Liver (tissue), 9 donors: ENCODE results near the gene ZBTB7B. TPM values are rescaled to one million over a fixed set of nuclear protein-coding genes. Genes with fewer than 3 reads are reported as not detected.

Experiments
- DNase-seq: peaks from one replicate; pipeline ENCODE4 v3.0.0-alpha.2; 2017; ENCODE audit warnings: low spot score
- H3K27ac ChIP-seq, 2 donors: one replicate each; pipeline ENCODE4 v1.7.0; 2013; ENCODE audit warnings: inconsistent platforms in 2 of 2, low read length in 2 of 2, control low read depth in 1 of 2, low read depth in 1 of 2, mild to moderate bottlenecking in 1 of 2
- H3K27me3 ChIP-seq, 4 donors: one replicate each; pipeline versions ENCODE4 v1.6.1 to v1.7.0; 2013; ENCODE audit warnings: low read length in 3 of 4, inconsistent platforms in 1 of 4, mild to moderate bottlenecking in 1 of 4, moderate library complexity in 1 of 4; ENCODE audit not compliant: control insufficient read depth in 4 of 4, insufficient read depth in 4 of 4
- H3K36me3 ChIP-seq, 4 donors: one replicate each; pipeline versions ENCODE4 v1.6.1 to v1.7.0; 2013; ENCODE audit warnings: low read length in 3 of 4, mild to moderate bottlenecking in 3 of 4, low read depth in 1 of 4, moderate library complexity in 1 of 4; ENCODE audit not compliant: control insufficient read depth in 4 of 4, insufficient read depth in 3 of 4
- H3K4me1 ChIP-seq, 4 donors: one replicate each; pipeline versions ENCODE4 v1.6.1 to v1.7.0; 2013; ENCODE audit warnings: low read length in 3 of 4, mild to moderate bottlenecking in 3 of 4, moderate library complexity in 1 of 4; ENCODE audit not compliant: control insufficient read depth in 4 of 4, insufficient read depth in 4 of 4
- H3K4me3 ChIP-seq, 3 donors: one replicate each; pipeline versions ENCODE4 v1.6.1 to v1.7.0; 2013; ENCODE audit warnings: low read length in 3 of 3, control low read depth in 1 of 3, low read depth in 1 of 3, mild to moderate bottlenecking in 1 of 3
- H3K9ac ChIP-seq, 2 donors: one replicate each; pipeline ENCODE4 v1.7.0; 2013; ENCODE audit warnings: low read length in 2 of 2, mild to moderate bottlenecking in 2 of 2, moderate library complexity in 2 of 2, control low read depth in 1 of 2, low read depth in 1 of 2
- H3K9me3 ChIP-seq, 4 donors: one replicate each; pipeline versions ENCODE4 v1.6.1 to v1.7.0; 2013; ENCODE audit warnings: low read length in 3 of 4; ENCODE audit not compliant: control insufficient read depth in 4 of 4
- ATF3 ChIP-seq: IDR thresholded peaks from 2 replicates; pipeline ENCODE4 v1.6.1; 2016; ENCODE audit warnings: antibody characterized with exemption
- CTCF ChIP-seq: fragments of 150-350 bp; IDR thresholded peaks from 2 replicates; pipeline ENCODE4 v1.5.1; 2017; ENCODE audit warnings: improper control_type of control experiment, low read depth, low read length; ENCODE audit not compliant: missing input control
- EGR1 ChIP-seq, 2 donors: IDR thresholded peaks; 2 replicates each; pipeline ENCODE4 v1.6.1; 2016 to 2018; ENCODE audit warnings: antibody characterized with exemption in 2 of 2, low read depth in 2 of 2
- FOXA2 ChIP-seq: IDR thresholded peaks from 2 replicates; pipeline ENCODE4 v1.6.1; 2016; ENCODE audit warnings: antibody characterized with exemption
- GABPA ChIP-seq, 2 donors: IDR thresholded peaks in 1 of 2; conservative IDR thresholded peaks in 1 of 2; 2 replicates each; pipeline ENCODE4 v1.6.1; 2016; ENCODE audit warnings: antibody characterized with exemption in 2 of 2, mild to moderate bottlenecking in 1 of 2, moderate library complexity in 1 of 2
- HNF4A ChIP-seq, 2 donors: conservative IDR thresholded peaks; 2 replicates each; pipeline ENCODE4 v1.6.1; 2016; ENCODE audit warnings: antibody characterized with exemption in 2 of 2, mild to moderate bottlenecking in 2 of 2
- HNF4G ChIP-seq: IDR thresholded peaks from 2 replicates; pipeline ENCODE4 v1.6.1; 2016; ENCODE audit warnings: antibody characterized with exemption
- JUND ChIP-seq, 2 donors: IDR thresholded peaks; 2 replicates each; pipeline ENCODE4 v1.6.1; 2016; ENCODE audit warnings: antibody characterized with exemption in 2 of 2
- MAX ChIP-seq: IDR thresholded peaks from 2 replicates; pipeline ENCODE4 v1.6.1; 2016; ENCODE audit warnings: antibody characterized with exemption
- NR2F2 ChIP-seq: IDR thresholded peaks from 2 replicates; pipeline ENCODE4 v1.6.1; 2016; ENCODE audit warnings: antibody characterized with exemption
- RAD21 ChIP-seq, 2 donors: IDR thresholded peaks; 2 replicates each; pipeline ENCODE4 v1.6.1; 2016; ENCODE audit warnings: antibody characterized with exemption in 2 of 2, mild to moderate bottlenecking in 2 of 2
- RXRA ChIP-seq, 2 donors: IDR thresholded peaks; 2 replicates each; pipeline ENCODE4 v1.6.1; 2017 to 2018; ENCODE audit warnings: antibody characterized with exemption in 2 of 2, mild to moderate bottlenecking in 1 of 2
- TAF1 ChIP-seq: conservative IDR thresholded peaks from 2 replicates; pipeline ENCODE4 v1.6.1; 2016; ENCODE audit warnings: antibody characterized with exemption, mild to moderate bottlenecking
- YY1 ChIP-seq: IDR thresholded peaks from 2 replicates; pipeline ENCODE4 v1.6.1; 2016; ENCODE audit warnings: antibody characterized with exemption, mild to moderate bottlenecking
- ZBTB33 ChIP-seq: IDR thresholded peaks from 2 replicates; pipeline ENCODE4 v1.6.1; 2016; ENCODE audit warnings: antibody characterized with exemption
- WGBS: extraction: QIAGEN DNeasy Blood & Tissue Kit; methylation state at CpG from one replicate; pipeline ENCODE4 v1.1.7; 2013; 5-methylcytosine and 5-hydroxymethylcytosine counted together
- polyA plus RNA-seq, 2 donors: library from polyadenylated mRNA; stranded (reverse) in 1 of 2; unstranded in 1 of 2; fragments of 200-250 nt in 1 of 2; fragments of >200 nt in 1 of 2; fragmentation: Nextera tagmentation in 1 of 2; extraction: Ambion mirVana in 1 of 2; gene quantifications; one replicate each; pipeline versions ENCODE4 v1.2.1 to v1.2.3, GENCODE V29; 2013 to 2015
- total RNA-seq, 2 donors: library from RNA; depleted of rRNA; stranded (reverse); fragments of >200 nt; gene quantifications; one replicate each; pipeline ENCODE4 v1.2.3, GENCODE V29; 2014
- donor health status: healthy.
- donor health status: healthy.
- donor health status: healthy.
- donor health status: healthy.
- donor health status: healthy.

ZBTB7B gene
- total and polyA plus RNA-seq, 4 donors: 7.0 to 50.2 (median 21.1) TPM

GRCh38 chr1:155009221-155009711 is 6.7 kb downstream of the ZBTB7B start (continued):
- TF ChIP-seq GABPA (IDR thresholded peaks at IDR 0.05 in 1 of 2, conservative IDR thresholded peaks at IDR 0.05 in 1 of 2) (no peak), FOXA2 (no peak), NR2F2 (no peak)

GRCh38 chr1:155009742-155010141 is 7.1 kb downstream of the ZBTB7B start:
- Histone ChIP-seq H3K4me3 (no peak overlapping the region), H3K36me3 (peaks cover 0 to 9% (median 5%) of the 10 kb centered on the region in 4 donors), H3K4me1 (peaks cover 64 to 93% (median 82%) of the 10 kb centered on the region in 4 donors), H3K9ac (no peak overlapping the region), H3K27ac (peak overlapping the region; percentile 11 to 29), H3K9me3 (no peaks in the 10 kb centered on the region), H3K27me3 (no peaks in the 10 kb centered on the region)
- WGBS: 95% methylated on average over 5 of the region's 5 CpGs
- TF ChIP-seq YY1 (no peak), ZBTB33 (no peak), CTCF (no peak), NR2F2 (no peak), JUND (IDR thresholded peaks at IDR 0.05) (no peak), HNF4A (conservative IDR thresholded peaks at IDR 0.05) (no peak), ATF3 (no peak), HNF4G (no peak)
- no peak for DNase-seq

GRCh38 chr1:155010211-155010918 is 7.8 kb downstream of the ZBTB7B start:
- WGBS: 64% methylated on average over 11 of the region's 11 CpGs
- H3K27me3 ChIP-seq: no peaks in the 10 kb centered on the region
- no peak overlapping the region for H3K4me3 ChIP-seq
- H3K9me3 ChIP-seq: no peaks in the 10 kb centered on the region
- peak overlapping the region in 1 of 2 donors; percentile 29 for H3K27ac ChIP-seq
- DNase-seq: no peak
- TF ChIP-seq HNF4A (conservative IDR thresholded peaks at IDR 0.05): peak in 1 of 2 donors; percentile 35
- TF ChIP-seq JUND (IDR thresholded peaks at IDR 0.05): no peak
- peaks cover 0 to 13% (median 6%) of the 10 kb centered on the region in 4 donors for H3K36me3 ChIP-seq
- H3K4me1 ChIP-seq: peaks cover 61 to 92% (median 77%) of the 10 kb centered on the region in 4 donors
- no peak overlapping the region for H3K9ac ChIP-seq

GRCh38 chr1:155011004-155011416 is 8.4 kb downstream of the ZBTB7B start:
- 83% methylated on average over 5 of the region's 5 CpGs for WGBS
- DNase-seq: no peak
- peak overlapping the region; percentile 8 to 13 for H3K27ac ChIP-seq
- H3K9me3 ChIP-seq: no peaks in the 10 kb centered on the region
- H3K9ac ChIP-seq: no peak overlapping the region
- no peak for TF ChIP-seq JUND (IDR thresholded peaks at IDR 0.05)
- TF ChIP-seq CTCF: no peak
- no peak for TF ChIP-seq TAF1
- no peak for TF ChIP-seq RXRA (IDR thresholded peaks at IDR 0.05)
- TF ChIP-seq ATF3: no peak
- TF ChIP-seq EGR1 (IDR thresholded peaks at IDR 0.05; ENCODE audit: low read depth in 2 of 2): no peak
- TF ChIP-seq HNF4A (conservative IDR thresholded peaks at IDR 0.05): no peak
- TF ChIP-seq RAD21 (IDR thresholded peaks at IDR 0.05): no peak
- TF ChIP-seq MAX: no peak
- no peak for TF ChIP-seq ZBTB33
- peaks cover 56 to 90% (median 72%) of the 10 kb centered on the region in 4 donors for H3K4me1 ChIP-seq
- H3K27me3 ChIP-seq: no peaks in the 10 kb centered on the region
- H3K4me3 ChIP-seq: no peak overlapping the region
- H3K36me3 ChIP-seq: peaks cover 3 to 19% (median 7%) of the 10 kb centered on the region in 4 donors
